Memory B cell (primary cell): ENCODE data around the gene RANBP9.
A peak's percentile ranks its signal among the peaks of the same experiment; 100 is the strongest.

Source experiments
- ATAC-seq: fragments of 150-1000 bp; cut with Tn5 transposase; 2 replicates; pipeline ENCODE4 v1.10.0; 2021; ENCODE audit warnings: low read depth, mild to moderate bottlenecking, moderate library complexity
- DNase-seq, 2 donors: peaks; one replicate each; pipeline ENCODE4 v3.0.0; 2022; ENCODE audit warnings: low spot score in 2 of 2
- H3K27ac Mint-ChIP-seq: one replicate; pipeline ENCODE4 v1.8.0; 2022; ENCODE audit warnings: mild to moderate bottlenecking, moderate library complexity, mixed read lengths
- H3K27me3 Mint-ChIP-seq: one replicate; pipeline ENCODE4 v1.8.0; 2022; ENCODE audit warnings: mixed read lengths
- H3K36me3 Mint-ChIP-seq: one replicate; pipeline ENCODE4 v1.8.0; 2022; ENCODE audit warnings: mild to moderate bottlenecking, mixed read lengths
- H3K4me1 Mint-ChIP-seq: one replicate; pipeline ENCODE4 v1.8.0; 2022; ENCODE audit warnings: mixed read lengths
- H3K4me3 Mint-ChIP-seq: one replicate; pipeline ENCODE4 v1.8.0; 2022; ENCODE audit warnings: mild to moderate bottlenecking, moderate library complexity, mixed read lengths
- H3K9me3 Mint-ChIP-seq: one replicate; pipeline ENCODE4 v1.8.0; 2022; ENCODE audit warnings: mixed read lengths

Gene RANBP9

GRCh38 chr6:13576017-13576416 is 135.6 kb downstream of the RANBP9 start:
- DNase-seq (no peak), ATAC-seq (no peak)
- peaks cover 3% of the 10 kb centered on the region for H3K9me3 Mint-ChIP-seq
- H3K4me3 Mint-ChIP-seq, result peak overlapping the region; percentile 68
- peak overlapping the region; percentile 89 for H3K27ac Mint-ChIP-seq
- H3K27me3 Mint-ChIP-seq, result no peaks in the 10 kb centered on the region
- peaks cover 10% of the 10 kb centered on the region for H3K36me3 Mint-ChIP-seq
- peaks cover 15% of the 10 kb centered on the region for H3K4me1 Mint-ChIP-seq

- Mint-ChIP-seq H3K9me3 (peaks cover 3% of the 10 kb centered on the region), H3K4me3 (peak overlapping the region; percentile 85), H3K36me3 (peaks cover 6% of the 10 kb centered on the region), H3K4me1 (peaks cover 12% of the 10 kb centered on the region), H3K27me3 (no peaks in the 10 kb centered on the region), H3K27ac (peak overlapping the region; percentile 89)
- ATAC-seq (no peak), DNase-seq (no peak)
Observed at GRCh38 chr6:13575377-13575775, 136.3 kb downstream of the RANBP9 start.

GRCh38 chr6:13574571-13575376 is 136.9 kb downstream of the RANBP9 start, which contains the start of gene SIRT5:
Gene SIRT5, plus strand, starts transcription at chr6:13574601. Its CDS starts 9,510 bp downstream, at chr6:13584111.
- ATAC-seq (peak; percentile 70), DNase-seq (peak; percentile 72)
- Mint-ChIP-seq H3K27me3 (no peaks in the 10 kb centered on the region), H3K36me3 (peaks cover 5% of the 10 kb centered on the region), H3K27ac (peak within 1 kb of the TSS; percentile 89), H3K4me1 (peaks cover 12% of the 10 kb centered on the region), H3K9me3 (peaks cover 3% of the 10 kb centered on the region), H3K4me3 (peak within 1 kb of the TSS; percentile 85)

- ATAC-seq (peak; percentile 82), DNase-seq (peak; percentile 92 to 93)
- Mint-ChIP-seq H3K27me3 (no peaks in the 10 kb centered on the region), H3K4me1 (peaks cover 12% of the 10 kb centered on the region), H3K4me3 (peak overlapping the region; percentile 85), H3K9me3 (peaks cover 3% of the 10 kb centered on the region), H3K36me3 (peaks cover 5% of the 10 kb centered on the region), H3K27ac (peak overlapping the region; percentile 89)
Observed at GRCh38 chr6:13574149-13574570, 137.5 kb downstream of the RANBP9 start.

- Mint-ChIP-seq H3K9me3 (peaks cover 3% of the 10 kb centered on the region), H3K36me3 (peaks cover 5% of the 10 kb centered on the region), H3K27ac (peak overlapping the region; percentile 89), H3K27me3 (peaks cover under 1% of the 10 kb centered on the region), H3K4me1 (peaks cover 12% of the 10 kb centered on the region), H3K4me3 (peak overlapping the region; percentile 66)
- DNase-seq, result no peak
- no peak for ATAC-seq
Observed at GRCh38 chr6:13573669-13574110, 137.9 kb downstream of the RANBP9 start.

- H3K27me3 Mint-ChIP-seq, result peaks cover 2% of the 10 kb centered on the region
- peak overlapping the region; percentile 89 for H3K27ac Mint-ChIP-seq
- no peak for DNase-seq
- no peak for ATAC-seq
- H3K9me3 Mint-ChIP-seq, result peaks cover 3% of the 10 kb centered on the region
- peaks cover 12% of the 10 kb centered on the region for H3K4me1 Mint-ChIP-seq
- peak overlapping the region; percentile 66 for H3K4me3 Mint-ChIP-seq
- peaks cover 5% of the 10 kb centered on the region for H3K36me3 Mint-ChIP-seq
Observed at GRCh38 chr6:13572951-13573654, 138.5 kb downstream of the RANBP9 start.

GRCh38 chr6:13572240-13572639 is 139.4 kb downstream of the RANBP9 start:
- Mint-ChIP-seq H3K4me1 (peaks cover 10% of the 10 kb centered on the region), H3K4me3 (no peak overlapping the region), H3K9me3 (no peaks in the 10 kb centered on the region), H3K27me3 (peaks cover 2% of the 10 kb centered on the region), H3K27ac (no peak overlapping the region), H3K36me3 (no peaks in the 10 kb centered on the region)
- no peak for ATAC-seq
- DNase-seq, result no peak
